Stimulated activated CD8-positive, alpha-beta memory T cell treated with anti-CD3 and anti-CD28 coated beads, Interleukin-15, amount 100 ng/mL, for 1 hour (primary cell): ENCODE data around the gene IGFALS.

ENCODE experiments used
- DNase-seq: peaks from one replicate; pipeline ENCODE4 v3.0.0-alpha.2; 2020; ENCODE audit warnings: low read depth

The IGFALS gene

GRCh38 chr16:1793578-1794220, at the start of gene IGFALS:
TSS of gene IGFALS (minus strand) at chr16:1793705. CDS start at chr16:1793652, 53 bp downstream.
- DNase-seq, result no peak

- no peak for DNase-seq
These were observed 46.0 kb upstream of the IGFALS start for GRCh38 chr16:1839554-1839953.

GRCh38 chr16:1834096-1834495, 40.6 kb upstream of the IGFALS start:
- no peak for DNase-seq

GRCh38 chr16:1832838-1833454, 39.4 kb upstream of the IGFALS start:
- no peak for DNase-seq

GRCh38 chr16:1831186-1832075, 37.9 kb upstream of the IGFALS start:
- no peak for DNase-seq

GRCh38 chr16:1830213-1830612, 36.7 kb upstream of the IGFALS start:
- no peak for DNase-seq

- DNase-seq, result no peak
These were observed 35.3 kb upstream of the IGFALS start for GRCh38 chr16:1828645-1829410.

- peak; percentile 79 for DNase-seq
These were observed 33.4 kb upstream of the IGFALS start, which contains the start of the genes FAHD1 and HAGH for GRCh38 chr16:1826691-1827573. TSS of gene FAHD1 (plus strand) at chr16:1827206. CDS start at chr16:1827239, 33 bp downstream. TSS of gene HAGH (minus strand) at chr16:1826825. CDS start at chr16:1826787, 38 bp downstream.

- peak; percentile 30 for DNase-seq
These were observed 32.6 kb upstream of the IGFALS start for GRCh38 chr16:1825864-1826690.

- DNase-seq, result no peak
These were observed 31.9 kb upstream of the IGFALS start for GRCh38 chr16:1825381-1825863.

- no peak for DNase-seq
These were observed 30.3 kb upstream of the IGFALS start for GRCh38 chr16:1823821-1824220.

- no peak for DNase-seq
These were observed 29.3 kb upstream of the IGFALS start for GRCh38 chr16:1822801-1823200.

GRCh38 chr16:1821861-1822611, 28.5 kb upstream of the IGFALS start:
- no peak for DNase-seq

- no peak for DNase-seq
These were observed 27.4 kb upstream of the IGFALS start for GRCh38 chr16:1820946-1821290.

GRCh38 chr16:1820096-1820945, 26.8 kb upstream of the IGFALS start:
- no peak for DNase-seq

GRCh38 chr16:1819611-1820010, 26.1 kb upstream of the IGFALS start:
- DNase-seq, result no peak

- no peak for DNase-seq
These were observed 25.5 kb upstream of the IGFALS start for GRCh38 chr16:1818873-1819525.
